ENCODE results near the gene SLC35B1.

The SLC35B1 gene

GRCh38 chr17:49707608-49708514, at the start of gene SLC35B1:
Gene SLC35B1, minus strand, starts transcription at chr17:49707964. Its CDS starts 131 bp downstream, at chr17:49707833.
- DNase-seq: peak; percentile 99

GRCh38 chr17:49757151-49757777, 49.5 kb upstream of the SLC35B1 start:
- DNase-seq: no peak

GRCh38 chr17:49756323-49757150, 48.8 kb upstream of the SLC35B1 start:
- no peak for DNase-seq

- DNase-seq: no peak
Observed at GRCh38 chr17:49755663-49756283, 48.0 kb upstream of the SLC35B1 start.

GRCh38 chr17:49753959-49754391, 46.2 kb upstream of the SLC35B1 start:
- DNase-seq: no peak

- DNase-seq: no peak
Observed at GRCh38 chr17:49752508-49752907, 44.7 kb upstream of the SLC35B1 start.

- no peak for DNase-seq
Observed at GRCh38 chr17:49749730-49750129, 42.0 kb upstream of the SLC35B1 start.

GRCh38 chr17:49748791-49749190, 41.0 kb upstream of the SLC35B1 start:
- DNase-seq: peak; percentile 69

- no peak for DNase-seq
Observed at GRCh38 chr17:49748223-49748622, 40.5 kb upstream of the SLC35B1 start.

GRCh38 chr17:49747632-49748031, 39.9 kb upstream of the SLC35B1 start:
- DNase-seq: no peak

- DNase-seq: no peak
Observed at GRCh38 chr17:49746791-49747490, 39.2 kb upstream of the SLC35B1 start.

GRCh38 chr17:49745175-49746139, 37.7 kb upstream of the SLC35B1 start:
- no peak for DNase-seq

GRCh38 chr17:49742166-49742638, 34.4 kb upstream of the SLC35B1 start:
- DNase-seq: no peak

GRCh38 chr17:49741692-49742076, 33.9 kb upstream of the SLC35B1 start:
- DNase-seq: no peak

- no peak for DNase-seq
Observed at GRCh38 chr17:49741009-49741691, 33.4 kb upstream of the SLC35B1 start.

GRCh38 chr17:49739641-49740271, 32.0 kb upstream of the SLC35B1 start:
- peak; percentile 81 for DNase-seq

GRCh38 chr17:49738456-49739163, 30.8 kb upstream of the SLC35B1 start:
- DNase-seq: no peak

- DNase-seq: no peak
Observed at GRCh38 chr17:49734515-49735490, 27.0 kb upstream of the SLC35B1 start.
